ENCODE measurements around the gene C3AR1.
"Not testable (repeated sequence)": the region's sequence is repeated elsewhere in the genome, so short reads cannot be mapped to it uniquely, and the experiment has no call there.

Gene C3AR1

GRCh38 chr12:8028267-8028666 is 37.9 kb downstream of the C3AR1 start:
- DNase-seq (ENCODE audit: low read depth) = no peak

GRCh38 chr12:8027856-8028255 is 38.3 kb downstream of the C3AR1 start:
- DNase-seq (ENCODE audit: low read depth) = no peak

GRCh38 chr12:8026291-8026900 is 39.8 kb downstream of the C3AR1 start:
- DNase-seq (ENCODE audit: low read depth) = peak; percentile 97

GRCh38 chr12:8018666-8019581 is 47.2 kb downstream of the C3AR1 start:
- no peak for DNase-seq (ENCODE audit: low read depth)

- DNase-seq (ENCODE audit: low read depth) = not testable (repeated sequence)
Measured at GRCh38 chr12:8018213-8018612, 47.9 kb downstream of the C3AR1 start.

GRCh38 chr12:8014836-8015235 is 51.3 kb downstream of the C3AR1 start:
- no peak for DNase-seq (ENCODE audit: low read depth)

- no peak for DNase-seq (ENCODE audit: low read depth)
Measured at GRCh38 chr12:8012651-8013309, 53.4 kb downstream of the C3AR1 start.

- no peak for DNase-seq (ENCODE audit: low read depth)
Measured at GRCh38 chr12:8011331-8011730, 54.8 kb downstream of the C3AR1 start.
